PC-9 (cell line): Measurements from ENCODE around the gene CDH10.

Experiments
- EZH2 ChIP-seq: fragments of 200-600 bp; sonication (generic); IDR thresholded peaks from 2 replicates; pipeline ENCODE4 v1.8.0; 2017; ENCODE audit warnings: antibody characterized with exemption, low read depth
- TF ChIP-seq, protein P1 (sequence below): fragments of 200-600 bp; sonication (generic); conservative IDR thresholded peaks from 2 replicates; pipeline ENCODE4 v1.6.1; 2017; ENCODE audit warnings: mixed run types, antibody characterized with exemption, mild to moderate bottlenecking, moderate library complexity

- TF ChIP-seq, protein P1, sequence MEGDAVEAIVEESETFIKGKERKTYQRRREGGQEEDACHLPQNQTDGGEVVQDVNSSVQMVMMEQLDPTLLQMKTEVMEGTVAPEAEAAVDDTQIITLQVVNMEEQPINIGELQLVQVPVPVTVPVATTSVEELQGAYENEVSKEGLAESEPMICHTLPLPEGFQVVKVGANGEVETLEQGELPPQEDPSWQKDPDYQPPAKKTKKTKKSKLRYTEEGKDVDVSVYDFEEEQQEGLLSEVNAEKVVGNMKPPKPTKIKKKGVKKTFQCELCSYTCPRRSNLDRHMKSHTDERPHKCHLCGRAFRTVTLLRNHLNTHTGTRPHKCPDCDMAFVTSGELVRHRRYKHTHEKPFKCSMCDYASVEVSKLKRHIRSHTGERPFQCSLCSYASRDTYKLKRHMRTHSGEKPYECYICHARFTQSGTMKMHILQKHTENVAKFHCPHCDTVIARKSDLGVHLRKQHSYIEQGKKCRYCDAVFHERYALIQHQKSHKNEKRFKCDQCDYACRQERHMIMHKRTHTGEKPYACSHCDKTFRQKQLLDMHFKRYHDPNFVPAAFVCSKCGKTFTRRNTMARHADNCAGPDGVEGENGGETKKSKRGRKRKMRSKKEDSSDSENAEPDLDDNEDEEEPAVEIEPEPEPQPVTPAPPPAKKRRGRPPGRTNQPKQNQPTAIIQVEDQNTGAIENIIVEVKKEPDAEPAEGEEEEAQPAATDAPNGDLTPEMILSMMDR, result no peak
- no peak for TF ChIP-seq EZH2
These were observed at the start of gene CDH10 for GRCh38 chr5:24644761-24645160.
